Kidney tubule cell (primary cell): ENCODE measurements around the gene SHISA7.
A peak's percentile ranks its signal among the peaks of the same experiment; 100 is the strongest.

ENCODE experiments used
- DNase-seq: peaks from one replicate; pipeline ENCODE4 v3.0.0-alpha.2; 2018; ENCODE audit warnings: low spot score

Gene SHISA7

DNA sequence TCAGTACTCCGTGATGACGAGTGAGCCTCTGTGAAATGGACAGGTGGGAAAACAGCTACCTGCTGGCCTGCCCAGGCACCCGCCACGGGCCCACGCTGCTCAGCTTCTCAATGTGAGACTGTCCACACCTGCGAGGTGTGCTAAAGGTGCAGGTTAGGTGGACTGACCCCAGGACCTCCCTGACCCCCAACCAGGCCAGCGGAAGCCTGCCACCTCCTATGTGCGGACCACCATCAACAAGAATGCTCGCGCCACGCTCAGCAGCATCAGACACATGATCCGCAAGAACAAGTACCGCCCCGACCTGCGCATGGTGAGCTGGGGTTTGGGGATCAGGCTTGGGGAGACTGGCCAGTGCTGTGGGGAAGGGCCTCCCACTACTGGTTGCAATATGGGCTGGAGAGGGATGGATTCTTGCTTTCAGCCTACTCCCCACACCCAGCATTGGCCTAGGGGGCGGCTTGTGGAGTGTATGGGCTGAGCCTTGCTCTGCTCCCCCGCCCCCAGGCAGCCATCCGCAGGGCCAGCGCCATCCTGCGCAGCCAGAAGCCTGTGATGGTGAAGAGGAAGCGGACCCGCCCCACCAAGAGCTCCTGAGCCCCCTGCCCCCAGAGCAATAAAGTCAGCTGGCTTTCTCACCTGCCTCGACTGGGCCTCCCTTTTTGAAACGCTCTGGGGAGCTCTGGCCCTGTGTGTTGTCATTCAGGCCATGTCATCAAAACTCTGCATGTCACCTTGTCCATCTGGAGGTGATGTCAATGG is 55.2 kb downstream of the SHISA7 start:
- DNase-seq: no peak

DNA sequence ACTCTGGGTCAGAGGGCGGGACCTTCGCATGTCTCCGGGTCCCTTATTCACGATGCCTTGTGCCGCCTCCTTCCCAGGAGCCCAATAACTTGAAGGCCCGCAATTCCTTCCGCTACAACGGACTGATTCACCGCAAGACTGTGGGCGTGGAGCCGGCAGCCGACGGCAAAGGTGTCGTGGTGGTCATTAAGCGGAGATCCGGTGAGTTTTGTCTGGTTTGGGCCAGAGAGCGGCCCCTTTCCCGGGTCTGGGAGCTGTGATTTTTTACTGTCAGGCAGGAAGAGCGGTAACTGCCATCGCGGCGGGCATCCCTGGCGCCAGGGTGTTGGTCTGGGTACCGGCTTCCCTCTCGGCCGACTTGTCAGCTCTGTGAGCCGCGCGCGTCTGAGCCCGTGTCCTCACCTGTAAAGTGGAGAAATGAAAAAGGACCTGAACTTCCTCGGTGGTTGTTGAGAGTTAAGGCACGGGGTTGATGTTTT is 56.6 kb downstream of the SHISA7 start:
- DNase-seq: peak; percentile 69

DNA sequence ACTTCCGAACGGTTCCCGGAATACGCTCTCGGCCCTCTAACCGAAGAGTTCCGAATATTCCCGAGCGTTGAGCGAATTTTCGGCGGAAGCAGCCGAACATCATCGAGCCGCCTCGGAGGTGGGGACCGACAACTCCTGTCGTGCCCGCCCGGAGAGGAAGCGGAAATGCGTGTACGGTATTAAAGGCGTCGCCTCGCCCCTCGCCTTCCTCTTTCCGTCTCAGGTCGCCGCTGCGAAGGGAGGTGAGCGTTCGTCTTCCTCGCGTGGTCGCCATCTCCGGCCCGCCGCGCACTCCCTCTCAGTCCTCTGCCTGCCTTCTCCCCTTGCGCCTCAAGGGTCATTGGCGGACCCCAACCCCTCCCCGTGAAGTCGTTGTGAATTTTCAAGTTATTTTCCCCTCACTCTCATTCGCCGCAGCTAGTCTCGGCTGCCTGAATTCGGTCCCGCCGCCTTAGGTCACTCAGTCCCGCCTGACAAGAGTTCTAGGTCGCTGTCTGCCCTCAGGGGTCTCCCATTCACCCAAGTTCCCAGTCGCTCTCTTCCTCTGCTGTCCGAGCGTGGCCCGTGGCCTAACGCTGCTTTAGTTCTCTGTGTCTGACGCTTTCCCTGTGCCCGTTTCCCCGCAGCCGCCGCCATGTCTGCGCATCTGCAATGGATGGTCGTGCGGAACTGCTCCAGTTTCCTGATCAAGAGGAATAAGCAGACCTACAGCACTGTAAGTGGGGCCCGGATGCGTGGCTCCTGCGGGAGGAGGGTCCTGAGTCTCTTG is 57.2 kb downstream of the SHISA7 start, which contains the start of gene RPL28:
RPL28 (plus strand) TSS at position 209 of the 769 bp plus-strand sequence; CDS start at position 635, 426 bp downstream.
- DNase-seq: peak; percentile 98

DNA sequence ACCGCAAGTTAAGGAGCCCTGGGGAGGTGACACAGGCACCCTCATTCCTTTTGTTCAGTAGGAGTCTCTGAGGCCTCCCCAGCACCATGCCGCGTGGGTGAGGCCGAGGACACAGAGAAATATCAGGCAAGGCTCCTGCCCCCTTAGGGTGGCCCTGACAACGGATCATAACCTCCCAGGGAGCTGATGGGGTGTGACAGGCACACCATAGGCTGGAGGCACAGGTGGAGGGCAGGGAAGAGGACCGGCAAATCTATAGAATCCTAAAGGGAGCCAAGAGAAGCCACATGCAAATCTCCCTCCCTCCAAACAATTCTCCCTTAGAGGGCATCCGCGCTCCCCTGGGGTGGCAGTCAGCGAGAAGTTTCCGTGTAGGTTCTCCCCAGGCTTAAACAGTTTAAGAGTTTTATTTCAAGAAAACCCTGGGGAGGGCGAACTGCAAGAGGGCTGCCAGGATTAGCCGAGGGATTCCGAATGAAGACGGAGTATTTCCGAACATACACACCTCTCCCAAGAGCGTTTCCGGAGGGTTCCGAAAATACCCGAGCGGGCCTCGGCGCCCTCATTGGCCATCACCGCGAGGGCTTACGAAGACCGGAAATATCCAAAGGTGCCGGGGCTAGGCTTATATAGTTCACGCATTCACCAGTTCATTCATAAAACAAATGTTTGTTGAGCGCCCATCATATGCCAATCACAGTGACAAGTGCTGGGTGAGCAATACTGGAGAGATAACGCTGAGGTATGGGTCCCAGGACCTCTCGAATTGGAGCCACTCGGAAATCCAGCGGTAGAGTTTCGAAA is 58.0 kb downstream of the SHISA7 start:
- DNase-seq: peak; percentile 96

DNA sequence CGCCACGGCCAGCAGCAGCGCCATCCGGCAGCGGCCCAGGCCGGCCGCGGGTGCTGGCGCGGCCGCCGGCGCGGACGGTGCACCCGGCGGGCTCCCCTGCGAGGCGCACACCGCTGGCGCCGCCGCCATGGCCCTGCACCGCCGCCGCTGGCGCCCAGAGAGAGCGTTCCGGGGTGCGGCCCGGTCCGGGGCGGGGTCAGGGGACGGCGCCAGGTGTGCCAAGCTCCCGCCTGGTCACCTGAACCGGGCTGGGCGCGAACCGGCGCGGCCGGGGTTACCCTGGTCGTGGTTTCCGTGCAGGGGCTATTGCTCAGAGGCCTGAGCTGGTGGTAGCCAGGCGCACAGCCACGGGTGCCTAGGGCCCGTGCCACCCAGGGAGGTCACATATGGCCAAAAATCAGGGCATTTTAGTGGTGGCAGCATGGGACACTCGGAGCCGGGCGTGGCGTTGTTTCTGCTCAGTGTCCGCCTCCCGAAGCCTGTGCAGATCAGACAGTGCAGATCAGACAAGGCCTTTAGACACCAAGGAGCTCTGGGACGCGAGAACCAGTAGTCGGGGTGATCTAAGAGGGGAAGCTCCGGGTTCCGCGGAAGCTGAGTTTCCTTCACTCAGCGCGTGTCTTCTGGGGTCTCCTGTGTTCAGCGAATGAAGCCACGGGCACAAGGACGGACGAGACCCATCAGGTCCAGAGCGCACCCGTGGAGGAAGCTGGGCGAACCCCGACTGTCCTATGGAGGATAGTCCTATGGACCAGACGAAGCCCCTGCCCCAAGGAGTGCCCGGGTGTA is 58.8 kb downstream of the SHISA7 start, which contains the start of gene TMEM238:
TMEM238 (minus strand) TSS at position 162 of the 789 bp plus-strand sequence; CDS start at position 129, 33 bp downstream.
- DNase-seq: peak; percentile 51

DNA sequence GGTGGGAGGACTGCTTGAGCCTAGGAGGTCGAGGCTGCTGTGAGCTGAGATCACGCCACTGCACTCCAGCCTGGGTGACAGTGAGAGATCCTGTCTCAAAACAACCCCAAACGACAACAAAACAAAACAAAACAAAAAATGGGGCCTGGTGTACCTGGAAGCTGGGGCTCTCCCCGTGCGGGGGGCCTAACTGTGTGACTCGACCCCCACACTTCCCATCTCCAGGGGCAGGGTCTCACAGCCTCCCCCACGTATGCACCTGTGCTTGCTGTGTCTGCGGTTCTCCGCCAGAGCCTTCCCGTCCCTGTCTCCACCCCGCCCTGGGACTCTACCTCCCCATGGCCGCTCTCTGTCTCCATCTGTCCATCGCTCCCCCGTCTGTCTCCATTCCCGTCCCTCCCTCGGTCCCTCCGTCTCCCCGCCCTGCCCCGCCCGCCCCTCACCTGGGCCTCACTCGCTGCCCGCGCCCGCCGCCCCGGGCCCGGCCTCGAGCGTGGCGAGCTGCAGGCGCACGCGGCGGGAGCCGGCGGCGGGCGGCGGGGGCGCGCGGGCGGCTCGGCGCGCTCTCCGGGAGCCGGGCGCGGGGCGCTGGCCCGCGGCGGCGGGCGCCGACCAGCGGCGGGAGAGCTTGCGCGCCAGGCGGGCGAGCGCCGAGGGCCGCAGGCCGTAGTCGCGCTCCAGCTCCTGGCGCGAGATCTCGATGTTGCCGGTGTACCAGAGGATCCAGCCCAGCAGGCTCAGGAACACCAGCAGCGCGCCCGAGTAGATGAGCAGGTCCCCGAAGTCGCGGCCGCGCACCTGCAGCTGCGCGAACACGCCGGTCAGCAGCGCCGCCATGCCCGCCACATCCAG is 59.6 kb downstream of the SHISA7 start:
- peak; percentile 77 for DNase-seq

DNA sequence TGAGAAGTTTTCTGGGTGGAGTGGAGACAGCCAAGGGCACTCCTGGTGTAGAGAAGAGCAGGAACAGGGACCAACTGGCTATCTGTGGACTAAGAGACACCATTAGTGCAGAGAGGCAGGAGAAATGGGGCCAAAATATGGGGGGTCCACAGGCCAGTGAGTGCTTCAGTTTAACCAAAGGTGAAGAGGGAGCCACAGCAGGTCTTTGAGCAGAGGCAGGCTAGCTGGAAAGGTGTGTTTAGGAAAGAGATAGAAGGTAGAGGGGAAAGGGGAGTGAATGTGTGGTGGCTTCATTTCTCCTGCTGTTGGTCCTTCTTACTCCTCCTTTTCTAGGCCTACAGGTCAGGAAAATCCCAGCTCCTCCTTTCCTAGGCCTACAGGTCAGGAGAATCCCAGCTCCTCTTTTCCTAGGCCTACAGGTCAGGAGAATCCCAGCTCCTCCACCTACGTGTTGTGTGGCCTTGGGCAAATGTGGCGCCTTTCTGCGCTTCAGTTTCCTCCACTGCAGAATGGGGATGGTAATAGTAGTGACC is 60.5 kb downstream of the SHISA7 start:
- no peak for DNase-seq

DNA sequence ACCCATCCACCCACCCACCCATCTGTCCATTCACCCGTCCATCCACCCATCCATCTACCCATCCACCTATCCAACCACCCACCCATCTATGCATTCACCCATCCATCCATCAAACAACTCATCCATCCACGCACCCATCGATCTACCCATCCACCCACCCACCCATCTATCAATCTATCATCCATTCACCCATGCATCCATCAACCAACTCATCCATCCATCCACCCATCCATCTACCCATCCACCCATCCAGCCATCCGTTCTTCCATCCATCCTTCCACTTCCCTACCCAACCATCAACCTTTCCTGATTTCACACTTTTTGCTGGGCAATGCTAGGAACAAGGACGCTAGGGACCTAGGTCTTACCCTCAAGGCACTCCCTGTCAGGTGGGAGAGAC is 61.1 kb downstream of the SHISA7 start:
- DNase-seq: no peak

DNA sequence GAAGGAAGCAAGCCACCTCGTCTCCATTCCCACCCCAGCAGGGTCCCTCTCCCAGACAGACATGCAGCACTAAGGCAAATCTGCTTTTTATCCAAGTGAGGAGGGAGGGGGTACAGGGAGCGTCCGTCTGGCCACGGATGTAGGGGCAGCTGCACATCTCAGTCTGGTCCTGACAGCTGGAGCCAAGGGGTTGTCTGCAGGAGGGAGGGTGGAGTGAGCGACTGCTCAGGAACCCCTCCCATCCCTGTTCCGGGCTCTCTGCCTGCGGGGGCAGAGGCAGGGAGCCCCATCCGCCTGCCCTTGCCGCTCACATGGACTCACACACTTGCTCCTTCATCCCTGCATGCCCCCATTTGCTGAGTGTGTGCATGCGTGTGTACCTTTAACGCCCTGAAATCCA is 63.9 kb downstream of the SHISA7 start:
- DNase-seq: no peak
